ENCODE data around the gene SLC8A3. TPM values are rescaled to one million over a fixed set of nuclear protein-coding genes. Genes with fewer than 3 reads are reported as not detected.

SLC8A3 gene
- total and polyA plus RNA-seq, 2 of the 13 experiments (the other 11 are each of a cell fraction or from before 2014, with no cell fraction given): 0.01 to 0.02 TPM

- H3K4me3 ChIP-seq (replicated peaks in 1 of 3; ENCODE audit: insufficient read depth in 1 of 3, low read depth in 2 of 3, low read length in 3 of 3): no peak overlapping the region
- BruUV-seq (replicated peaks): no TSS peak
- in situ Hi-C loops (cut with HindIII; ENCODE audit: extremely low pct_ligation_motif_present, low pct_unique_long_range_greater_than_20kb): no loop called here
- H3K79me2 ChIP-seq (ENCODE audit: insufficient read depth, low read length): no peaks in the 10 kb centered on the region
- no peaks in the 10 kb centered on the region for H4K20me1 ChIP-seq (ENCODE audit: insufficient read depth, low read length)
- intact Hi-C loops (cut with micrococcal nuclease; ENCODE audit: unreplicated experiment): no loop called here
- POLR2A ChIA-PET: interaction anchor here (1.0 kb wide), 1 partner anchor 18 kb away, joined by 3 read pairs; no protein-coding TSS in a partner anchor
- H3K9me3 ChIP-seq (ENCODE audit: low read length): no peaks in the 10 kb centered on the region
- WGBS (ENCODE audit: low lambda C conversion rate): 31% methylated on average over 3 of the region's 3 CpGs
- H3K9ac ChIP-seq (ENCODE audit: insufficient read depth, low read depth, low read length): no peak overlapping the region
- no peaks in the 10 kb centered on the region for H3K4me1 ChIP-seq (ENCODE audit: insufficient read depth, low read length)
- H3K27me3 ChIP-seq (ENCODE audit: control insufficient read depth in 1 of 2, insufficient read depth in 2 of 2, low read length in 2 of 2): no peaks in the 10 kb centered on the region; a peak in 1 of 5 replicates
- FAIRE-seq (no peak), DNase-seq (ENCODE audit: low spot score) (no peak), ATAC-seq (no peak)
- no peaks in the 10 kb centered on the region for H3K36me3 ChIP-seq (replicated peaks in 1 of 2; ENCODE audit: control insufficient read depth in 1 of 2, insufficient read depth in 2 of 2, low read length in 2 of 2)
- no peak overlapping the region for H3K27ac ChIP-seq (ENCODE audit: extremely low read length, insufficient read depth, low read length)
- TF ChIP-seq, protein P1, sequence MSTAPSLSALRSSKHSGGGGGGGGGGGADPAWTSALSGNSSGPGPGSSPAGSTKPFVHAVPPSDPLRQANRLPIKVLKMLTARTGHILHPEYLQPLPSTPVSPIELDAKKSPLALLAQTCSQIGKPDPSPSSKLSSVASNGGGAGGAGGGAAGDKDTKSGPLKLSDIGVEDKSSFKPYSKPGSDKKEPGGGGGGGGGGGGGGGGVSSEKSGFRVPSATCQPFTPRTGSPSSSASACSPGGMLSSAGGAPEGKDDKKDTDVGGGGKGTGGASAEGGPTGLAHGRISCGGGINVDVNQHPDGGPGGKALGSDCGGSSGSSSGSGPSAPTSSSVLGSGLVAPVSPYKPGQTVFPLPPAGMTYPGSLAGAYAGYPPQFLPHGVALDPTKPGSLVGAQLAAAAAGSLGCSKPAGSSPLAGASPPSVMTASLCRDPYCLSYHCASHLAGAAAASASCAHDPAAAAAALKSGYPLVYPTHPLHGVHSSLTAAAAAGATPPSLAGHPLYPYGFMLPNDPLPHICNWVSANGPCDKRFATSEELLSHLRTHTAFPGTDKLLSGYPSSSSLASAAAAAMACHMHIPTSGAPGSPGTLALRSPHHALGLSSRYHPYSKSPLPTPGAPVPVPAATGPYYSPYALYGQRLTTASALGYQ (CRISPR knock-in tag; IDR thresholded peaks at IDR 0.05): no peak
- TF ChIP-seq, protein P2, sequence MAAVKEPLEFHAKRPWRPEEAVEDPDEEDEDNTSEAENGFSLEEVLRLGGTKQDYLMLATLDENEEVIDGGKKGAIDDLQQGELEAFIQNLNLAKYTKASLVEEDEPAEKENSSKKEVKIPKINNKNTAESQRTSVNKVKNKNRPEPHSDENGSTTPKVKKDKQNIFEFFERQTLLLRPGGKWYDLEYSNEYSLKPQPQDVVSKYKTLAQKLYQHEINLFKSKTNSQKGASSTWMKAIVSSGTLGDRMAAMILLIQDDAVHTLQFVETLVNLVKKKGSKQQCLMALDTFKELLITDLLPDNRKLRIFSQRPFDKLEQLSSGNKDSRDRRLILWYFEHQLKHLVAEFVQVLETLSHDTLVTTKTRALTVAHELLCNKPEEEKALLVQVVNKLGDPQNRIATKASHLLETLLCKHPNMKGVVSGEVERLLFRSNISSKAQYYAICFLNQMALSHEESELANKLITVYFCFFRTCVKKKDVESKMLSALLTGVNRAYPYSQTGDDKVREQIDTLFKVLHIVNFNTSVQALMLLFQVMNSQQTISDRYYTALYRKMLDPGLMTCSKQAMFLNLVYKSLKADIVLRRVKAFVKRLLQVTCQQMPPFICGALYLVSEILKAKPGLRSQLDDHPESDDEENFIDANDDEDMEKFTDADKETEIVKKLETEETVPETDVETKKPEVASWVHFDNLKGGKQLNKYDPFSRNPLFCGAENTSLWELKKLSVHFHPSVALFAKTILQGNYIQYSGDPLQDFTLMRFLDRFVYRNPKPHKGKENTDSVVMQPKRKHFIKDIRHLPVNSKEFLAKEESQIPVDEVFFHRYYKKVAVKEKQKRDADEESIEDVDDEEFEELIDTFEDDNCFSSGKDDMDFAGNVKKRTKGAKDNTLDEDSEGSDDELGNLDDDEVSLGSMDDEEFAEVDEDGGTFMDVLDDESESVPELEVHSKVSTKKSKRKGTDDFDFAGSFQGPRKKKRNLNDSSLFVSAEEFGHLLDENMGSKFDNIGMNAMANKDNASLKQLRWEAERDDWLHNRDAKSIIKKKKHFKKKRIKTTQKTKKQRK (IDR thresholded peaks at IDR 0.05; ENCODE audit: low read length): no peak
- TF ChIP-seq ZBTB8A (CRISPR knock-in tag; IDR thresholded peaks at IDR 0.05; ENCODE audit: borderline replicate concordance, low read depth) (no peak), ZNF253 (CRISPR knock-in tag; IDR thresholded peaks at IDR 0.05; ENCODE audit: borderline replicate concordance) (no peak)
- H2AFZ ChIP-seq (ENCODE audit: low read length): no peak overlapping the region
- CTCF ChIA-PET (ENCODE audit: low intra/inter-chr PET ratio, low total read pairs): no interaction called here
- H3K4me2 ChIP-seq (ENCODE audit: low read depth, low read length): no peak overlapping the region
Observed at GRCh38 chr14:70237710-70238109, 49.0 kb upstream of the SLC8A3 start.
